ENCODE data around the gene CATSPERD. TPM values are rescaled to one million over a fixed set of nuclear protein-coding genes. Genes with fewer than 3 reads are reported as not detected.

The CATSPERD gene
- polyA plus RNA-seq, 1 donor (not counting 4 experiments of a cell fraction or from before 2014, with no cell fraction given), result not detected

DNA sequence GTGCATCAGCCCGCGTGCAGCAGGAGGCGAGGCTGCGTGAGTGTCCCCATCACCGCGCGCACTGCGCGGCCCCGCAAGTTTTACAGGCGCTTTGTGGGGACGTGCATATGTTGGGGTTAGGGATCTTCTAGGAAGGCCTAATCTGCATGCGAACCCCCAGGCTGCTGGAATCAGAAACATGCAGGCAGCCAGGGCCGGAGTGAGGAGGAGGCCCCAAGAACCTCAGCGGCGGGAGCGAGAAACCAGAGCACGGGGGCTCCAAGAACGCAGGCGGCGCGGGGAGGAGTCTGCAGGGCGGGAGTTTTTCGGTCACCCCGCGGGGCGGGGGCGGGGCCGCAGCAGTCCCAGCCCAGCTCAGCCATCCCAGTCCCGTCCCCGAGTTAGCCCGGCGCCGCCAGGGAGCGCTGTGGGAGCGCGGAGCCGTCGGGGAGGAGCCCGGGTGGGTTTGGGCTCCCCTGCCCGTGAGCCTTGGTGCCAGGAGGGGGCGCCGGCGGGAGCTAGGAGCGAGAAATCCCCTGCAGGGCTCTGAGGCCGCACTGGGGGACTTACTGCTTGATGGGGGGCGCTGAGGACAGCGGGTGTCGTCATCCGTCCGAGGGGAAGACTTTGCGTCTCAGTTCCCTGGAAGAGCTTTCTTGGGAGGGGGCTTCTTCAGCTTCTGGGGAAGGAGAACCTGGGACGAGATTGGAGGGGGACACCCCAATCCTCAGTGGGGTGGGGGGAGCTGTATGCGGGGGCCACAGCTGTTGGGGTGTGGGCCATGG, 83.5 kb downstream of the CATSPERD start:
- DNase-seq (ENCODE audit: low read depth, low spot score), result no peak
- dilution Hi-C loops (cut with MboI; ENCODE audit: extremely low pct_ligation_motif_present, low sequenced_read_pairs), result no loop called here
- no peak overlapping the region for H3K27ac ChIP-seq (ENCODE audit: control insufficient read depth, insufficient read depth, low read length)
- H3K9me1 ChIP-seq (ENCODE audit: control insufficient read depth, extremely low read depth, insufficient read depth, low read length), result no peaks in the 10 kb centered on the region
- H3K9me3 ChIP-seq (ENCODE audit: control insufficient read depth, low read depth, low read length), result no peaks in the 10 kb centered on the region
- peaks cover 2% of the 10 kb centered on the region for H4K20me1 ChIP-seq (ENCODE audit: control insufficient read depth, extremely low read depth, insufficient read depth, low read length)
- no peaks in the 10 kb centered on the region for H3K79me2 ChIP-seq (ENCODE audit: control insufficient read depth, insufficient read depth, low read length)
- TF ChIP-seq EZH2 (IDR thresholded peaks at IDR 0.05; ENCODE audit: low read length), result no peak
- TF ChIP-seq, protein P1, sequence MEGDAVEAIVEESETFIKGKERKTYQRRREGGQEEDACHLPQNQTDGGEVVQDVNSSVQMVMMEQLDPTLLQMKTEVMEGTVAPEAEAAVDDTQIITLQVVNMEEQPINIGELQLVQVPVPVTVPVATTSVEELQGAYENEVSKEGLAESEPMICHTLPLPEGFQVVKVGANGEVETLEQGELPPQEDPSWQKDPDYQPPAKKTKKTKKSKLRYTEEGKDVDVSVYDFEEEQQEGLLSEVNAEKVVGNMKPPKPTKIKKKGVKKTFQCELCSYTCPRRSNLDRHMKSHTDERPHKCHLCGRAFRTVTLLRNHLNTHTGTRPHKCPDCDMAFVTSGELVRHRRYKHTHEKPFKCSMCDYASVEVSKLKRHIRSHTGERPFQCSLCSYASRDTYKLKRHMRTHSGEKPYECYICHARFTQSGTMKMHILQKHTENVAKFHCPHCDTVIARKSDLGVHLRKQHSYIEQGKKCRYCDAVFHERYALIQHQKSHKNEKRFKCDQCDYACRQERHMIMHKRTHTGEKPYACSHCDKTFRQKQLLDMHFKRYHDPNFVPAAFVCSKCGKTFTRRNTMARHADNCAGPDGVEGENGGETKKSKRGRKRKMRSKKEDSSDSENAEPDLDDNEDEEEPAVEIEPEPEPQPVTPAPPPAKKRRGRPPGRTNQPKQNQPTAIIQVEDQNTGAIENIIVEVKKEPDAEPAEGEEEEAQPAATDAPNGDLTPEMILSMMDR (optimal IDR thresholded peaks at IDR 0.05 in 1 of 3, IDR thresholded peaks at IDR 0.05 in 1 of 3, conservative IDR thresholded peaks at IDR 0.05 in 1 of 3; ENCODE audit: extremely low read depth in 1 of 3, insufficient read depth in 2 of 3, low read length in 3 of 3), result peak; percentile 90 to 98 (median 97)
- H3K4me3 ChIP-seq (ENCODE audit: control insufficient read depth in 2 of 3, extremely low read depth in 1 of 3, insufficient read depth in 2 of 3, low read depth in 1 of 3, low read length in 3 of 3), result peak overlapping the region; percentile 9 to 48 (median 46)
- FAIRE-seq, result no peak
- peak overlapping the region; percentile 85 for H3K4me2 ChIP-seq (ENCODE audit: control insufficient read depth, extremely low read depth, insufficient read depth, low read depth, low read length)
- H2AFZ ChIP-seq (ENCODE audit: control insufficient read depth, low read length), result peak overlapping the region; percentile 58
- H3K4me1 ChIP-seq (ENCODE audit: control insufficient read depth, extremely low read depth, insufficient read depth, low read length), result peaks cover 7% of the 10 kb centered on the region
- peak overlapping the region; percentile 28 for H3K9ac ChIP-seq (ENCODE audit: control insufficient read depth, extremely low read depth, insufficient read depth, low read length)
- no peaks in the 10 kb centered on the region for H3K36me3 ChIP-seq (ENCODE audit: control insufficient read depth in 2 of 2, extremely low read depth in 1 of 2, insufficient read depth in 2 of 2, low read length in 2 of 2)
- peaks cover 46% of the 10 kb centered on the region for H3K27me3 ChIP-seq (ENCODE audit: control insufficient read depth, extremely low read depth, insufficient read depth, low read length)

DNA sequence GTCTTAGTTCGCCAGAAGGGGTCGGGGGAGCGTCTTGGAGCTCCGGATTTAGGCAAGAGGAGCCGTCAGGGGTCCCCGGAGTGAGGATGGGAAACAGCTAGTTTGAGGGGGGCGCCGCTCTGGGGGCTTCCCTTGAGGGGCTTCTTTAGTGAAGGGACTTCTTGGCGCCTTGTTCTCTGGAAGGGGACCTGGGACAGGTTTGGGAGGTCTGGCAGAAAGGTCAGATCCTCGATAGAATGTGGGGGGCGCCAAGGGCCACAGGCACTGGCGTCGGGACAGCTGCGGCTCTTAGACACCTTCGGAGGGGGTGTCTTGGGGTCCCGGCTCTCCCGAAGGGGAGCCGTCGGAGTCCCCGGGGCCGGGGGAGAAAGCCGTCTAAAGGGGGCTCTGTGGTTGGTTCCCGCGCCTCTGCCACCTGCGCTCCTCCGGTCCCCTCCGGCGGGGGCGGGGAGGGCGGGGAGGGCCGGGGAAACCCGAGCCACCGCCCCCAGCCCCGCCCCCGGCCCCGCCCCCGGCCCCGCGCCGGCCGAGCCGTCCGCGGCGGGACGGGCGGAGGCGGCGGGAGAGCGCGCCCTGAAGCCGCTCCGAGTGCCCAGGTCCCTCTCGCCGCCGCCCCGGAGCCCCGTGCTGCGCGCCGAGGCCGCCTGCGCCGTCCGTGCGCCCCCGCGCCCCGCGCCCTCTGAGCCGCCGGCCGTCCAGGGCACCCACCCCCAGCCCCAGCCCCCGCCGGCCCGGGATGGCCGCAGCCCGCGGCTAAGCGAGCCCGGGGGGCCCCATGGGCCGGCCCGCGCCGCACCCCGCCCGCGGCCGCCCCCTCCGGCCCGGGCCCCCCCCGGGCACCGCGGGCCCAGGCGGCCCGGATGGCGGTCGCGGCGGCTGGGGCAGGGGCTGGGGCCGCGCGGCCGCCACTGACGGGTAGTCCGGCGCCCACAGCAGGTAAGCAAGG, 84.4 kb downstream of the CATSPERD start, which contains the start of gene NRTN:
TSS of gene NRTN (plus strand) at position 552 of the 946 bp plus-strand sequence. CDS start 19,099 bp downstream, outside the sequence.
- peak within 1 kb of the TSS; percentile 85 for H3K4me2 ChIP-seq (ENCODE audit: control insufficient read depth, extremely low read depth, insufficient read depth, low read depth, low read length)
- H3K4me1 ChIP-seq (ENCODE audit: control insufficient read depth, extremely low read depth, insufficient read depth, low read length), result peaks cover 7% of the 10 kb centered on the region
- H3K4me3 ChIP-seq (ENCODE audit: control insufficient read depth in 2 of 3, extremely low read depth in 1 of 3, insufficient read depth in 2 of 3, low read depth in 1 of 3, low read length in 3 of 3), result peak within 1 kb of the TSS in 1 of 3 experiments; percentile 48
- dilution Hi-C loops (cut with MboI; ENCODE audit: extremely low pct_ligation_motif_present, low sequenced_read_pairs), result no loop called here
- no peaks in the 10 kb centered on the region for H3K9me3 ChIP-seq (ENCODE audit: control insufficient read depth, low read depth, low read length)
- DNase-seq (ENCODE audit: low read depth, low spot score) (no peak), FAIRE-seq (no peak)
- H3K27ac ChIP-seq (ENCODE audit: control insufficient read depth, insufficient read depth, low read length), result no peak within 1 kb of the TSS
- TF ChIP-seq, protein P1 (optimal IDR thresholded peaks at IDR 0.05 in 1 of 3, IDR thresholded peaks at IDR 0.05 in 1 of 3, conservative IDR thresholded peaks at IDR 0.05 in 1 of 3; ENCODE audit: extremely low read depth in 1 of 3, insufficient read depth in 2 of 3, low read length in 3 of 3), result no peak
- peak; percentile 82 for TF ChIP-seq EZH2 (IDR thresholded peaks at IDR 0.05; ENCODE audit: low read length)
- no peaks in the 10 kb centered on the region for H3K79me2 ChIP-seq (ENCODE audit: control insufficient read depth, insufficient read depth, low read length)
- no peaks in the 10 kb centered on the region for H3K36me3 ChIP-seq (ENCODE audit: control insufficient read depth in 2 of 2, extremely low read depth in 1 of 2, insufficient read depth in 2 of 2, low read length in 2 of 2)
- H2AFZ ChIP-seq (ENCODE audit: control insufficient read depth, low read length), result no peak within 1 kb of the TSS
- peaks cover 37% of the 10 kb centered on the region for H3K27me3 ChIP-seq (ENCODE audit: control insufficient read depth, extremely low read depth, insufficient read depth, low read length)
- H3K9me1 ChIP-seq (ENCODE audit: control insufficient read depth, extremely low read depth, insufficient read depth, low read length), result no peaks in the 10 kb centered on the region
- H4K20me1 ChIP-seq (ENCODE audit: control insufficient read depth, extremely low read depth, insufficient read depth, low read length), result peaks cover 2% of the 10 kb centered on the region
- H3K9ac ChIP-seq (ENCODE audit: control insufficient read depth, extremely low read depth, insufficient read depth, low read length), result no peak within 1 kb of the TSS
